ENCODE data around the gene NCR2. TPM values are rescaled to one million over a fixed set of nuclear protein-coding genes. Genes with fewer than 3 reads are reported as not detected.
A peak's percentile ranks its signal among the peaks of the same experiment; 100 is the strongest.

NCR2 gene
- total RNA-seq, 1 donor from 2014 or later = not detected

DNA sequence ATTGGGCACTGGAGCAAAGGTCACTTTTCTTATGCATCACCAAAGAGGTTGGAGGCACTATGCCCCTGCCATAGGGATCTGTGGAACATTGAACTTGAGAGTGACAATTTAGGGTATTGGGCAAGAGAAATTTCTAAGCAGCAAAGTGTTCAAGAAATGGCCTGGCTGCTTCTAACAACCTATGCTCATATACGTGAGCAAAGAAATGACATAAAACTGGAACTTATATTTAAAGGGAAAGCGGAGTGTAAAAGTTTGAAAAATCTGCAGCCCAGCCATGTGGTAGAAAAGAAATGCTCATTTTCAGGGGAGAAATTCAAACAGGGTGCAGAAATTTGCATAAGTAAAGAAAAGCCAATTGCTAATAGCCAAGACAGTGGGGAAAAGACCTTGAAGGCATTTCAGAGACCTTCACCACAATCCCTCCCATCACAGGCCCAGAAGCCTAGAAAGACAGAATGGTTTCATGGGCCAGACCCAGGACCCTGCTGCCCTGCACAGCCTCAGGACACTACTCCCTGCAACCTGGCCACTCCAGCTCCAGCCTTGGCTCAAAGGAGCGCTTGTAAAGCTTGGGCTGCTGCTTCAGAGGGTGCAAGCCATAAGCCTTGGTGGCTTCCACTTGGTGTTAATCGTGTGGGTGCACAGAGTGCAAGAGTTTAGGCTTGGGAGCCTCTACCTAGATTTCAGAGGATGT is 24.4 kb downstream of the NCR2 start:
- DNase-seq = no peak

DNA sequence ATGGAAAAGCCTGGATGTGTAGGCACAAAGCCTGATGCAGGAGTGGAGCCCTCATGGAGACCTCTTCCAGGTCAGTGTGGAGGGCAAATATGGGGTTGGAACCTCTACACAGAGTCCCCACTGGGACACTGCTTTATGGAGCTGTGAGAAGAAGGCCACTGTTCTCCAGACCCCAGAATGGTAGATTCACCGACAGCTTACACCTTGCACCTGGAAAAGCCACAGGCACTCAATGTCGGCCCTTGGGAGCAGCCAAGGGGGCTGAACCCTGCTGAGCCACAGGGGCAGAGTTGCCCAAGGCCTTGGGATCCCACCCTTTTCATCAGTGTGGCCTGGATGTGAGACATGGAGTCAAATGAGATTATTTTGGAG is 24.9 kb downstream of the NCR2 start:
- DNase-seq = no peak

DNA sequence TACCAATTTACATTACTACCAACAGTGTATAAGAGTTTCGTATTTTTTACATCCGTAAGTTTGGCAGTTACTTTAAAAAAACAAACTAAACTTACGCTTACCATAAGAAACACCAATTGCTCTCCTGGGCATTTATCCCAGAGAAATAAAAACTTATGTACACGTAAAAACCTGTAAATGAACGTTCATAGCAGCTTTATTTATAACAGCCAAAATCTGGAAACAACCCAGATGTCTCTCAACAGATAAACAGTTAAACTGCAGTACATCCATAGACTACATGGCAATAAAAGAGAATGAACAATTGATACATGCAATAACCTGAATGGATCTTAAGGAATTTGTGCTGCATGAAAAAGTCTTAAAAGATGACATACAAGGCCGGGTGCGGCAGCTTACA is 30.7 kb downstream of the NCR2 start:
- DNase-seq = no peak

DNA sequence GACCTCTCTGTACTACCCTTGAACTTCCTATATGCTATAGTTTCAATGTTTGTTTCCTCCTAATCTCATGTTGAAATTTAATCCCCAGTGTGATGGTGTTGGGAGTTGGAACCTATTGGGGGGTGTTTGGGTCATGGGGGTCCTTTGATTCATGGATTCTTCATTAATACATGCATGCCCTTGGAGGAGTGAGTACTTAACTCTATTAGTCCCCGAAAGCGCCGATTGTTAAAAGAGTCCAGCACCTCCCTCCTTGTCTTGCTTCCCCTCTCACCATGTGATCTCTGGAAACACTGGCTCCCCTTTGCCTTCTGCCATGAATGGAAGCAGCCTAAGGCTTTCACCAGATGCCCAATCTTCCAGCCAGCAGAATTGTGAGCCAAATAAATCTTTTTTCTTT is 31.7 kb downstream of the NCR2 start:
- no peak for DNase-seq

DNA sequence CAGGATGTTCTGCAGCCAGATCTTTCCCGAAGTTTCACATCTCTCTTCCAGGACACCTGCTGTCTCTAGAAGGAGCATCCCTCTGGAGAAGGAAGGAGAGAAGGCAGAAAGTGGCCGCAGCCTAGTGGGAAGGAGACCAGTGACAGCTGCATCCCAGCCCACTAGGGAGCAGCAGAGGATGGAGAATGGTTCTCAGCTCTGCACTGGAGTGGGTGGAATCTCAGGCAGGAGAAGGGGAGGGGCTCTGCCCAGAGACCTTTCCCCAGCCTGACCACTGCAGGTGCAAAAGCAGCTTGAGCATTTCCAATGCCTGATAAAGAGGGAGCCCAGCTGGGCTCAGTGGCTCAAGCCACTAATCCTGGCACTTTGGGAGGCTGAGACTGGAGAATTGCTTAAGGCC is 32.3 kb downstream of the NCR2 start:
- peak; percentile 55 for DNase-seq

DNA sequence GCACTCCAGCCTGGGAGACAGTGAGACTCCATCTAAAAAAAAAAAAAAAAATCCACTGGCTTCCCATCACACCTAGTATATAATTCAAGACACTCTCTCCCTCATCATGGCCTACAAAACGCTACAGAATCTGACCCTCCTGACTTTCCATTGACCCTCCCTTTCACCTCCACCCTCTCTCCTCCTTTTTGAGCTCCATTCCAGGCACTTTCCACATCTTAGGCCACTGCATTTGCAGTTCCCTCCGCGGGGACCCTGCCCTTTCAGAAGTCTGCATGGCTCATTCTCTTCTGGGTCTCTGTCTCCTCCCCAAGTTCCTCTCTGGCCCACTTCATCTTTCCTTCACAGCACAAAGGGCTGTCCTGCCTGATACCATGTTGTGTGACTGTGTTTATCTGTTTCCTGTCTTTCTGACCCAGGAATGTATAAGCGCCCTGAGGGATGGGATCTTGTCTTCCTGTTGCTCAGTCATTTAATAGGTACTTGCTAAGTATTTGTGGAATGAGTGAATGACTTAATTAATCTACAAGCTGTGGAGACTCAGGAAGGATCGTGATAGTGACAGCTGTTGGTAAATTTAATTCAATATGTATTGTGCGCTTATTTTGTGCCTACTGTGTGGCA is 35.2 kb downstream of the NCR2 start:
- no peak for DNase-seq

DNA sequence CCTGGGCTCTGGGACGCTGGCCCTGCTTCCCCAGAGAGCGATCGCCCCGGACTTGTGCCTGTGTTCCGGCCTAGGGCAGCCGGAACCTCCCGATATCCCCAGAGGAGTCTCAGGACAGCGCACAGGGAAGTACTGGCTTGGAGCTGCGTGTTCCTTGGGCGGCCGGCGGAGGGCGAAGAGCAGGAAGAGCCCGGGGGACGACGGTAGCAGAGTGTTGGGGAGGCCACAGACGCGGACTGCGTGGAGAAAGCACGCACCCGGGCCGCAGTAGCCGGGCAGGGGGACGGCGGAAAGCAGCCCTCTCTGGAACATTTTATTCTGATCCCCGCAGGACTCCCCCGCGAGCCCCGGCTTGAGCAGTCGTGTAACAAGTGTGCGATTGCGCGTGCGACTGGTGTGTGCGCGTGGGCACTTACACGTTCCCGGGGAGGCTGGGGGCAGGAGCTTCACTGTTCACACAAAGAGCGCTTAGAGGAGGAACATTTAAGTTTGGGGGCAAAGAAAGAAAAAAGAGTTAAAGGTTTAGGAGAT is 36.1 kb downstream of the NCR2 start:
- DNase-seq = no peak

DNA sequence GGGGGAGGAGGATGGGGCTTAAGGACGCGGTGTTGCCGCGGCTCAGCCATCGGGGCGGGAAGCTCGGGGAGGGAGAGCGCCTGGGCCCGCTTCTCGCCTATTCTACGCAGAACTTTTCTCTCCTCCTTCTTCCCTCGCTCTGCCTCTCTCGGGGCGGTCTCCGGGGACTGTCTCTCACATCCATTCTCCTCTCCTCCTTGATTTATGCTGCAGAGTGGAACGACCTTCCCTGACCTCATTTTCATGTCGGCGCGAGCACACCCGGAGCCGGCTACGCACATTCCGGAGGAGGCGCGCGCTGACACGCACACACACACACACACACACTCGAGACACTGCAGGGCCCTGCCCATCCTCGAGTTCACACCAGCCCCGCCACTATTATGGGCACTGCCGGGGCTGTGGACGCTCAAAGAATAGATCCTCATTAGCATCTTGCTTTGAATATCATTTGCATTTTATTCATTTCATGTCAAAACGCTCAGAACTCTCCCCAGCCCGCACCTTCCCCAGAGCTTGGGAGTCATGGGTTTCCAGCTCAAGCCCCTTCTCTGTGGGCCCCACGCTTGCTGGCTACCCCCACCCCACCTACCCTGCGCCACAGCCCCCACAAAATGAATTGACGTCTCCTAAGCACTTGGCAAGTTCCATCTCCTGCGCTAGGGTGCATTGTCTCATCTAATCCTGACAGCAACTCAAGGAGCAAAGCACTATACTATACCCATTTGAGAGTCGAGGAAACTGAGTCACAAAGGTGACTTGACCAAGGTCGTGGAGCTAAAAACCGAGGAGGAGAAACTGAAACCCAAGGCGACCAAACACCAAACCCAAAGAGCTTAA is 36.8 kb downstream of the NCR2 start:
- peak; percentile 25 for DNase-seq

DNA sequence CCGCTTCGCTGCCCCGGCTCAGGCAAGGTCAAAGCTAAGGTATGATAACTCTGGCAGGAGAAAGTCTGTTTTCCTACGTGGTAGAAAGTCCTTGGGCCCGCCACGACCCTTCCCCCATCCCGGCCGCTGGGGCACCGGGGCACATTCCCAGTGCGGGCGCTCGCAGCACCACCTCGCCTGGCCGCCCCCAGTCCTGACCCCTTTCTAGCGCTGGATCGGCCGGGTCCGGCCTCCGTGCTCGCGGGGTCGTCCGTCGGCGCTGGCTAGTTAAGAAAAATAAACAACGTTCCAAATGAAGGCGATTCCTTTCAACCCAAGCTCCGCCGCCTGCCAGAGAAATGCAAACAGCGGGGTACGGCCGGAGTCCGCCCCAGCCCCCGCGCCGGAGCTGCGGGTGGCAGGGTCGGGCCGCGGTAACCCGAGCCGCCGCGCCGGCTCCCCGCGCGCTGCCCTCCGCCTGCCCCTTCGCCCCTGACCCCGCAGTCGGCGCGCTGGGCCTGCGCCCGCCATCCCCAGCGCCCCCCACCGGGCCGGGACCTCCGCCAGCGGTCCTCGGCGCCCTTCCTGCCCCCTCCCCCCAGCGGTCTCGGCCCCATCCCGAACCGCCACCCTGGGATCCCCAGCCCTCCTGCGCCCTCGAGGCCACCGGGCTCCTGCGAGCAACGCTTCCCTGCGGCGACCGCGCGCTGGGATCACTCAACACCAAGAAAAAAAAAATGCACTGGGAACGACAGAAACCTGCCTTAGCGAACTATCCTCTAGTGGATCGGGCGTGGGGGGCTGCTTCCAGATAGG is 37.6 kb downstream of the NCR2 start:
- no peak for DNase-seq

DNA sequence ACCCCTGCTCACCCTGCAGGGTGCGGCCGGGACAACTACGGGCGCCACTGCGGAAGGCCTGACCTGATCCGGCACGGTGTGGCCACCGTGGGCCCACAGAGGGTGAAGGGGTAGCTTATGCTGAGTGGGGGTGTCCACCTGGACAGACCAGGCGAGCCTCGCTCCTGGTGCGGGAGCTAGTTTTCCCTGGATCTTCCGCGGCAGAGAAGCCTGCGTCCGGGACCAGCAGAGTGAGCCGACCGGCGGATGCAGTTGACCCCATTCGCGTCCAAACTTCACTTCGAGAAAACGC is 38.2 kb downstream of the NCR2 start:
- no peak for DNase-seq

DNA sequence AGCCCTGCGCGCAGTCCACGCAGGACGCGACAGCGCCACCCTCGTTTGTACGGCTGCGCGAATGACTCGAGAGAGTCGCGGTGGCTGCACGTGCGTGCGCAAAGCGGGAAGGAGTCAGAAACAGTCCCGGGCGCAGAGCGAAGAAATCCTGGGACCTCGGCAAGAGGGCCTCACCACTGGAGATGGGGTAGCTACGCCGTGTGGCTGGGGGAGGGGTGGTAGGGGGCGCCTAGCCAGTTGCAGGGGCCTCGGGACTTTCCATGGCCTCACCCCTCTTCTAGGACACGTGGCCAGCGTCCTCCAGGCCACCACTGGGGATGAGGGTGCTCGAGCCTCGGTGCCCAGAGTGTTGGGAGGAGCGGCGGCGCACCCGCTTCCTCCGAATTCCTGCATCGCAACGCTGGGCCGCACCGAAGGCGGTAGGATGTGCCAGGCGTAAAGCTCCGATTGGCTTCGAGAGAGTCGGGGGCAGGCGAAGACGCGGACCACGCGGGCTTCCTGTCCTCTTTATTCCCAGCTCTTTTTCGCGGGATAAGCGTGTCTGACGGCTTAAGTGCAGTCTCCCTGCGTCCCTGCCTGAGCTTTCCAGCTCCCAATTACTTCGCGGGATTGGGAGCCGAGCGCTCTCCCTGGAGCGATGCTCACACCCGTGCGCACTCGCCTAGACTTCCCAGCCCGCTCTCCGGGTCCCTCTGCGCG is 38.7 kb downstream of the NCR2 start:
- DNase-seq = no peak

DNA sequence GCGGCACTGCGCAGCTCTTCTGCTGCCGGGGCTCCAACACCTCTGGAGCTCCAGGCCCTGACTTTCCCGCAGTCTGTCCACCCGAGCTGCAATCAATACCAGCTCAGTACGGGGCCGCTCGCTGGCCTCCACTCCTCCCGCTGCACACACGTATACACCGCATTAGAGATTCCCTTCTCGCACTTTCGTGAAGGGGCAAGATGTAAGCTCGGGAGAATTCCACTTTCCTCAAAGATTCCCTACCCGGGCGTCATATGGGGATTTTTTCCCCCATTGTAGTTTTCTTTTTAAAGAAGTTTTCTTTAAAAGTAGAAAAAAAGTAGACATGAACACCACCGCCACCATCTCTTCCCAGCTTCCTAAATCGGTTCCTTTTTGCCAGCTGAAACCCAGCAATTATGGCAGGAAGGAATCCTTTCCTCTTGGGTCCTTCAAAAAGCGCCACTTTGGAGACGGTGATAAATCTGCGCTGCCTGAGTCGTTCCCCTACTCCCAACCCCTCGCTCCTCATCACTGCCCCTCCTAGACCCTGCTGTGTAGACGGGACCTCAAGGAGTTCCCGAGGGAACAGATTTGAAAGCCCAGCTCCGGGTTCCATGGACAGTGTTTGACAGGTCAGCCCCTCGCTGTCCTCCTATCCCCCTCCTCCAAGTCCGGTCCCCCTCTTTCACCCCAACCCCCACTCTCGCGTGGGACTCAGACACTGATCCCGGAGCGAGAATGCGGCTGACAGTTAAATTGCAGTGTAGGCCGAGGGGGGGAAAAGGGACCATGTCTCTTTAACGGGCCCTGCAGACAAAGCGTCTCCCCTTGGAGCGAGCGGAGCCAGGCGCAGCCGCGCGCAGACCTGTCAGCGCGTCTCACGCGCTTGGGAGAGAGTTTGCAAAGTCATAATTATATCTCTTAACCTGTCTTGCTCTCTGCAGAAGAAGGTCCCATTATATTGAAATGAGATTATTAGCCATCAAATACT is 39.5 kb downstream of the NCR2 start:
- DNase-seq = no peak

DNA sequence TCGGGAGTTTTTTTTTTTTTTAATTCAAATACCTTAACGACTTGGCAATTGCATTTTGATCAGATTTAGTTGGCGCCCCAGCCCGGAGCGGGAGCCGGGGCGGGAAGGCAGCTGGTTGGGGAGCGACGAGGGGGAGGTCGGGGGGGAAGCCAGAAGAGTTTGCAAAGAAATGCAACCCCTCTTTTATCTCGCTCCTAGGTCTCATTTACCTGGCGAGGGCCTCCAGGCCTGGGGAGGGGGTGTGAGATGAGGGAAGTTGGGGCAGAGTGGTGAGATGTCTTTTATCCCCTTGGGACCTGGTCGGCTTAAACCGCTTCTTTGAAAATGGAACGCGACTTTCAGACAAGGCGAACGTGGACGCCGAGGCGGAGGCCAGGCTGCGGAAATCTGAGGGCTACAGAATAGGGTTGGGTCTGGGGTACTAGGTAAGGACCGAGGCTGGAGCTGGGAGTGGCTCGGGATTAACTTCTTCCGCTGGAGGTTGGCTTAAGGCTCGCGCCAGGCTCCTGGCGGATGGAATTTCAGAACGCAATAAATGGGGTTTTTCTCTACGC is 40.3 kb downstream of the NCR2 start:
- no peak for DNase-seq

DNA sequence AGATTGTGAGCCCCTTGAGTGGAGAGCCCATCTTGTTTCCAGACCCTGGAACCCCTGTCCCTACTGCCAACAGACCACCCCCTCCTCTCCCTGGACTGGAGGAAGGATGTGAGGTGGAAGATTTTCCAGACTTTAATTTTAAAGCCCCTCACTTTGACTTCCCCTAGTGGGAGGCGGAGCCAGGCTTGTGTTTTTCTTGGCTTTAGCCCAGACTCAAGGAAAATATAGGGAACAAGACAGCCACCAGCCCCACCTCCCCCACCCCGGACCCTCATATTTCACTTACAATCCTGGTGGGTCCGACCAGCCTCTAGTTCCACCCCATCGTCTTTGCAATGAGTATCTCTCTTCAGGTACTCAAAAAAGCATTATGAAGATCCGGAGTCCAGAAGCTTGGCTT is 40.8 kb downstream of the NCR2 start:
- no peak for DNase-seq

DNA sequence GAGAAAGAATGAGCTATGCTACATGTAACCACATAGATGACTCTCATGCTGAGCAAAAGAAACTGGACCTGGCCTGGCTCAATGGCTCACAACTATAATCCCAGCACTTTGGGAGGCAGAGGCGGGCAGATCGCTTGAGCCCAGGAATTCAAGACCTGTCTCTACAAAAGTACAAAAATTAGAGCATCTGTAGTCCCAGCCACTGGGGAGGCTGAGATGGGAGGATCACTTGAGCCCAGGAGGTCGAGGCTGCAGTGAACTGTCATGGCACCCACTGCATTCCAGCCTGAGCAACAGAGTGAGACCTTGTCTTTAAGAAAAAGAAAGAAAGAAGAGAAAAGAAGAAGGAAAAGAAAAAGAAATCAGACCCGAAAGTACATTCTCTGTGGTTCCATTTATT is 41.7 kb downstream of the NCR2 start:
- no peak for DNase-seq

DNA sequence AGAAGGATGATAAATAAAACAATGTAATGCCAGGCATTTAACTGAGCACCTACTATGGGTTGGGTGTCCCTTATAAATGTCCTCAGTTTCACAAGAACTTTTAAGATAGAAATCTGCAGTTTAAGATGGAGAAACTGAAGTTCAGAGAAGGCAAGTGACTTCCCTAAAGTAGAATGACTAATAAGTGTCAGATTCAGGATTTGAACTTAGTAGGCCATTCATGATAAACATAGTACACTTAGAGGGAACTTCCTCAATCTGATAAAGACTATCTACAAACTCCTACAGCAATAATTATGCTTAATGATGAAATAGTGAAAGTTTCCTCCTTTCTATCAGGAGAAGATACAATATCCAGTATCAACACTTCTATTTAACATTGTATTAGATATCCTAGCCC is 43.9 kb downstream of the NCR2 start:
- no peak for DNase-seq

DNA sequence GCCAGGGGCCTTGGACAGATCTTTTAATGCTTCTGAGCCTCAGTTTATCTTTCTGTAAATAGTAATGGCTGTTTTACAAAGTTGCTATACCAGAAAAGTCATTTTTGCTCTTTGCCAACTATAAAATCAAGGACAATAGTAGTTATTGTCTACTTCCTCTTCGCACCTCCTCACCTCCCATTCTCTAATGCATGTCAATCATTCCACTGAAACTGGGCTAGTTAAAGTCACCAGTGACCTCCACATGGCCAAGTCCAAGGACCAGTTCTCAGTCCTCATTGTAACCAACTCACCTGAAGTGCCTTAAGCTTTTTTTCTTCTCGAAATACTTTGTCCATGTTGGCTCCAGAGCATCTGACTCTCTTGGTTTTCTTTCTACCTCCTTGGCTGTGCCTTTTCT is 51.2 kb downstream of the NCR2 start:
- no peak for DNase-seq

DNA sequence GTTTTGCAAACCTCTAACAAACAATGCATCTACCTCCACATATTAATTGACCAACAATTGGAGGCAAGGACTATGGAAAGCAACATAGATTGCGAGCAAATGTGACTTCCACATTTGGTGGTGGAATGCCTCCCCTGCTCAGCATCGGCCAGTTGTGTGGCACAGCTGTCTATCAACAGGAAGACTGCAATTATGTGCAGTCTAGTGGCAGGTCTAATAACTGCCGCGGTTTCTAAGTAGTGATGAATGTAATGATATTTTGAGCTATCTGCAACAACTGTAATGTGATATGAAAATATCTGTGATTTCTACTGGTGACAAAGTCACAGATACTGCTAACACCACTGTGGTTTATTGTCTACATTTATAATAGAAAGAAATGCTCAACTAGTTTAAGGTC is 56.8 kb downstream of the NCR2 start:
- no peak for DNase-seq

DNA sequence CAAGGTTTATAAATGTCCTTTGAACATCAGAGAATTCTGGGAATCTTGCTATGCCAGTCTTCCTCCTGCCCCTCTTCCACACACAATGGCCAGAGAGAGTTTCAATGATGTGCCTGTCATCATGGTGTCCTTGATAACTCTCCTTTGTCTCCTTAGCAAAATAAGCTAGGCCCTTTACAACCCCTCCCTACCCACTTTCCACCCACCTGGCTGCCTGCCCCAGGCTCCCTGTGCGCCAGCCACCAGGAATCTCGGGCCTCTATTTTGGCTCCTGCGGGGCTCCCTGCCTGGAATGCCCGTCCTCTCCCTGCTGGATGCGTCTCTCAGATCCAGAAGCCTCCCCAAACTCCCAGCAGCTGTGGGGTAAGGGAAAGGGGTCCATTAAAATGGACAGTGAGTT is 60.9 kb downstream of the NCR2 start:
- DNase-seq = no peak

DNA sequence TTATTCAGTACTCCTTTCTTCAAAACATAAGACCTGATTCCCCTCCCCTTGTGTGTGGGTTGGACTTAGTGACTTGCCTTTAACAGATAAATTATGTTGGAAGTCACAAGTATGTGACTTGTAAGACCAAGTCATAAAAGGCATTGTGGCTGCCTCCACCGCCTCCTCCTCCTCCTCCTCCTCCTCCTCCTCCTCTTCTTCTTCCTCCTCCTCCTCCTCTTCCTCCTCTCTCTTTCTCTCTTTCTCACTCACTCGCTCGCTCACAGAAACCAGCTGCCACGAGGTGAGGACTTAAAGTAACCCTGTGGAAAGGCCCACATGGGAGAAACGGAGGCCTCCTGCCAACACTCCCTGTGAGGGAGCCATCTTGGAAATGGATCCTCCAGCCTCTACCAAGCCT is 64.0 kb downstream of the NCR2 start:
- DNase-seq = no peak
